CD14-positive monocyte (primary cell): Measurements from ENCODE around the gene TGM5. TPM values are rescaled to one million over a fixed set of nuclear protein-coding genes. Genes with fewer than 3 reads are reported as not detected.
A peak's percentile ranks its signal among the peaks of the same experiment; 100 is the strongest.

Experiments
- DNase-seq, 3 donors: peaks; one replicate each; pipeline ENCODE4 v3.0.0-alpha.2; 2011 to 2022
- H2AFZ ChIP-seq: 2 replicates; pipeline ENCODE4 v1.6.0; 2012; ENCODE audit warnings: mild to moderate bottlenecking, low read depth, low read length, inconsistent platforms; ENCODE audit not compliant: insufficient read depth, poor library complexity, severe bottlenecking
- H3K27ac ChIP-seq, 2 donors: 1 replicate in 1 of 2; 2 replicates in 1 of 2; pipeline ENCODE4 v1.5.1; 2012 to 2013; ENCODE audit warnings: low read length in 2 of 2, control low read depth in 1 of 2, inconsistent platforms in 1 of 2, low read depth in 1 of 2, mild to moderate bottlenecking in 1 of 2
- H3K27me3 ChIP-seq, 2 donors: one replicate each; pipeline versions ENCODE4 v1.6.0 to v1.6.1; 2011 to 2013; ENCODE audit warnings: low read length in 2 of 2; ENCODE audit not compliant: control insufficient read depth in 2 of 2, insufficient read depth in 2 of 2
- H3K36me3 ChIP-seq, 2 donors: replicated peaks in 1 of 2; 1 replicate in 1 of 2; 2 replicates in 1 of 2; pipeline versions ENCODE4 v1.5.1 to v1.6.1; 2012 to 2013; ENCODE audit warnings: low read length in 2 of 2, control low read depth in 1 of 2, inconsistent platforms in 1 of 2, mild to moderate bottlenecking in 1 of 2; ENCODE audit not compliant: insufficient read depth in 2 of 2, control insufficient read depth in 1 of 2
- H3K4me1 ChIP-seq, 2 donors: 1 replicate in 1 of 2; 2 replicates in 1 of 2; pipeline versions ENCODE4 v1.5.1 to v1.6.1; 2012 to 2013; ENCODE audit warnings: low read length in 2 of 2, control low read depth in 1 of 2, inconsistent platforms in 1 of 2, mild to moderate bottlenecking in 1 of 2, moderate library complexity in 1 of 2; ENCODE audit not compliant: insufficient read depth in 2 of 2, control insufficient read depth in 1 of 2
- H3K4me2 ChIP-seq: replicated peaks from 2 replicates; pipeline ENCODE3; 2012; ENCODE audit warnings: low read length, moderate library complexity, mild to moderate bottlenecking; ENCODE audit not compliant: poor library complexity, severe bottlenecking; ENCODE audit errors: extremely low read depth
- H3K4me3 ChIP-seq, 3 experiments: fragments of 200-600 bp in 1 of 3; sonication (generic) in 1 of 3; replicated peaks in 1 of 3; 1 replicate in 2 of 3; 2 replicates in 1 of 3; pipeline ENCODE4 v1.5.1; 2011 to 2013; ENCODE audit warnings: low read length in 3 of 3, mild to moderate bottlenecking in 3 of 3, control low read depth in 2 of 3, low read depth in 2 of 3, inconsistent platforms in 1 of 3, moderate library complexity in 1 of 3
- H3K79me2 ChIP-seq: 2 replicates; pipeline ENCODE4 v1.6.0; 2012; ENCODE audit warnings: mild to moderate bottlenecking, control low read depth, inconsistent platforms, low read length, moderate library complexity; ENCODE audit not compliant: insufficient read depth
- H3K9ac ChIP-seq: 2 replicates; pipeline ENCODE4 v1.6.0; 2017; ENCODE audit warnings: low read length, mild to moderate bottlenecking; ENCODE audit not compliant: insufficient read depth, poor library complexity, severe bottlenecking
- H3K9me3 ChIP-seq, 2 donors: replicated peaks in 1 of 2; 1 replicate in 1 of 2; 2 replicates in 1 of 2; pipeline versions ENCODE4 v1.5.1 to v1.6.1; 2012 to 2013; ENCODE audit warnings: low read length in 2 of 2, control low read depth in 1 of 2; ENCODE audit not compliant: control insufficient read depth in 1 of 2, insufficient read depth in 1 of 2
- H4K20me1 ChIP-seq: 2 replicates; pipeline ENCODE4 v1.6.0; 2012; ENCODE audit warnings: mild to moderate bottlenecking, low read length, control low read depth, moderate library complexity; ENCODE audit not compliant: insufficient read depth
- H3K27ac Mint-ChIP-seq, 7 donors: one replicate each; pipeline ENCODE4 v1.8.0; 2020; ENCODE audit warnings: mild to moderate bottlenecking in 7 of 7, mixed read lengths in 7 of 7, moderate library complexity in 6 of 7, inconsistent platforms in 2 of 7
- H3K27me3 Mint-ChIP-seq, 3 donors: one replicate each; pipeline ENCODE4 v1.8.0; 2021 to 2022; ENCODE audit warnings: low read depth in 3 of 3, mild to moderate bottlenecking in 3 of 3, mixed read lengths in 3 of 3, moderate library complexity in 3 of 3, inconsistent platforms in 1 of 3
- H3K36me3 Mint-ChIP-seq, 2 donors: one replicate each; pipeline ENCODE4 v1.8.0; 2020; ENCODE audit warnings: mixed read lengths in 2 of 2, inconsistent platforms in 1 of 2, mild to moderate bottlenecking in 1 of 2
- H3K4me1 Mint-ChIP-seq: one replicate; pipeline ENCODE4 v1.8.0; 2020; ENCODE audit warnings: mild to moderate bottlenecking, mixed read lengths
- H3K4me3 Mint-ChIP-seq, 2 donors: one replicate each; pipeline ENCODE4 v1.8.0; 2020; ENCODE audit warnings: mild to moderate bottlenecking in 2 of 2, mixed read lengths in 2 of 2, moderate library complexity in 1 of 2
- H3K9me3 Mint-ChIP-seq, 7 donors: one replicate each; pipeline ENCODE4 v1.8.0; 2020 to 2022; ENCODE audit warnings: mixed read lengths in 7 of 7, mild to moderate bottlenecking in 6 of 7, moderate library complexity in 6 of 7, inconsistent platforms in 2 of 7
- WGBS: methylation state at CpG from one replicate; pipeline ENCODE4 v1.1.5; 2013; ENCODE audit warnings: missing lambda C conversion rate; ENCODE audit not compliant: insufficient coverage; 5-methylcytosine and 5-hydroxymethylcytosine counted together
- intact Hi-C, 2 donors: fragments of 100-400 bp; cut with micrococcal nuclease; formaldehyde crosslinking; loops; one replicate each; pipeline versions ENCODE4 v1.15.0 to v1.15.1; 2023
- polyA plus RNA-seq, 3 donors: library from polyadenylated mRNA; depleted of rRNA in 1 of 3; unstranded in 2 of 3; stranded (reverse) in 1 of 3; fragments of 300-500 nt in 2 of 3; fragments of >200 nt in 1 of 3; fragmentation: Illumina TruSeq in 2 of 3; gene quantifications; 1 replicate in 2 of 3; 2 replicates in 1 of 3; pipeline ENCODE4 v1.2.3, GENCODE V29; 2012 to 2021
- TF ChIP-seq, protein P1 (sequence below): fragments of 200-600 bp; IDR thresholded peaks from one replicate; pipeline ENCODE4 v1.8.0; 2022; ENCODE audit warnings: antibody characterized with exemption, mild to moderate bottlenecking

TGM5 gene
- polyA plus RNA-seq, 3 donors, result not detected

DNA sequence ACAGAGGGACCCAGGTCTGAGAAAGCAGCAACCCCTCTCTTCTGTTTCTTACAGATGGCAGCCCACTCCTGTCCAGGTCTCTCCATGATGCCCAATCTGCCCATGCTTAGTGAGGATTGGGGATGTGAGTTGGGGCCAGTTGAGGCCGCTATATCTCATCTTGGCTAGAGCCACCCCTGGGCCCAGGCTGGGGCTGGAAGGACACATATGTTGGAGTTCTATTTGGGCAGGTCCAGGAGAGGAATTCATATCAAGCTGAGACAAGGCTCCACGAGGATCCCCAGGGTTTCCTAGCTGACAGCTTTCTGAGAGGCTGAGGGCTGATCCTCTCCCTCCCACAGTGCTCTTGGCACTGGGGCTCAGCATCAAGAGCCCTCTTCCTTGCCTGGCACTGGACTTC lies 11.4 kb downstream of the TGM5 start:
- Mint-ChIP-seq H3K27me3 (peaks cover 10 to 22% (median 17%) of the 10 kb centered on the region in 3 donors), H3K36me3 (no peaks in the 10 kb centered on the region), H3K4me3 (no peak overlapping the region), H3K4me1 (peaks cover 1% of the 10 kb centered on the region), H3K9me3 (peaks cover 0 to 2% (median 0%) of the 10 kb centered on the region in 7 donors), H3K27ac (no peak overlapping the region)
- Histone ChIP-seq H3K9me3 (no peaks in the 10 kb centered on the region), H3K9ac (no peak overlapping the region), H3K36me3 (no peaks in the 10 kb centered on the region), H4K20me1 (no peaks in the 10 kb centered on the region), H3K79me2 (no peaks in the 10 kb centered on the region), H2AFZ (no peak overlapping the region), H3K4me2 (no peak overlapping the region), H3K27ac (no peak overlapping the region), H3K4me1 (no peaks in the 10 kb centered on the region), H3K4me3 (no peak overlapping the region), H3K27me3 (peaks cover 0 to 3% of the 10 kb centered on the region in 2 donors)
- intact Hi-C loops, result no loop called here
- TF ChIP-seq, protein P1, sequence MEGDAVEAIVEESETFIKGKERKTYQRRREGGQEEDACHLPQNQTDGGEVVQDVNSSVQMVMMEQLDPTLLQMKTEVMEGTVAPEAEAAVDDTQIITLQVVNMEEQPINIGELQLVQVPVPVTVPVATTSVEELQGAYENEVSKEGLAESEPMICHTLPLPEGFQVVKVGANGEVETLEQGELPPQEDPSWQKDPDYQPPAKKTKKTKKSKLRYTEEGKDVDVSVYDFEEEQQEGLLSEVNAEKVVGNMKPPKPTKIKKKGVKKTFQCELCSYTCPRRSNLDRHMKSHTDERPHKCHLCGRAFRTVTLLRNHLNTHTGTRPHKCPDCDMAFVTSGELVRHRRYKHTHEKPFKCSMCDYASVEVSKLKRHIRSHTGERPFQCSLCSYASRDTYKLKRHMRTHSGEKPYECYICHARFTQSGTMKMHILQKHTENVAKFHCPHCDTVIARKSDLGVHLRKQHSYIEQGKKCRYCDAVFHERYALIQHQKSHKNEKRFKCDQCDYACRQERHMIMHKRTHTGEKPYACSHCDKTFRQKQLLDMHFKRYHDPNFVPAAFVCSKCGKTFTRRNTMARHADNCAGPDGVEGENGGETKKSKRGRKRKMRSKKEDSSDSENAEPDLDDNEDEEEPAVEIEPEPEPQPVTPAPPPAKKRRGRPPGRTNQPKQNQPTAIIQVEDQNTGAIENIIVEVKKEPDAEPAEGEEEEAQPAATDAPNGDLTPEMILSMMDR, result no peak
- DNase-seq, result no peak
- 57% methylated on average over 1 of the region's 2 CpGs for WGBS

DNA sequence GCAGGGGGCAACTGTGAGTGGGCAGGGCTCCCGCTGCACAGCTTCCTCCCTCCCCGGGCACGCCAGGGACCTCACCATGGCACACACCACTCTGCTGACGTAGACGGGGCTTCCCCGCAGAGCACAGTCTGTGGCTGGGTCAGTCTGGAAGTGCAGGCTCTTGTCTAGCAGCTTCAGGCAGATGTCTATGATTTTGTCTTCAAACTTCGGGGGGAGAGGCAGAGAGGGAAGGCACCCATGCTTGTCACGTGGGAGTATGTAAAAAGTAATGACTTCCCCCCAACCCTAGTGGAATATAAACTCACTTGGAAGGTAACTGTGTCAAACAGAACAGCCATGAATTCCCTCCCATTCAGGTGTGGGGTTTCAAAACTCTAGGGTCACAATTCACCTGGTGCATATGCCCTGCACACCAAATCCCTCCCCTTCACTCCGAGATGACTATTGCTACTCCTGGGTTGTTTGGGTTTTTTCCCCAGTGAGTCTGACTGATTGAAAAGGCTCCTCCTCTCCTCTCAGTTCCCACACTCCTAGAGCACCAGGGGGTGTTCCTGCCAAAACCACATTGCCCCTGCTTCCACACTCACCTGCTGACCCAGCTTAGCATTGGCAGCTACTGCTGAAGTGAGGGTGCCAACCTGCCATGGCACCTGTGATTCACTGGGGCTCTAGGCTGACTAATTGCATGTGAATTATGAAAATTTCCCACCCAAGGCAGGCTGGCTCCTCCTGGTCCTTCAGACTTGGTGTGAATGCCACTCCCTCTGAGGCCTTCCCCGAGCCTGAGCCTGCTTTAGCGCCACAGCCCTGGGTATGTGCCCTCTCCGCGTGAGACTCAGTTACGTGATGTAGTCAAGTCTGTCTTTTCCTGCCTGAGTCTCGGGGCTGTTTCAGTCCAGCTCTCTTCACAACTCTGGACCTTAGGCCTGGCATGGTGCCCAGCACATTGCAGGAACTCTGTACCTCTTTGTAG lies 13.0 kb downstream of the TGM5 start:
- no peak overlapping the region for H2AFZ ChIP-seq
- Mint-ChIP-seq H3K36me3 (no peaks in the 10 kb centered on the region), H3K4me3 (no peak overlapping the region), H3K27ac (peak overlapping the region in 1 of 7 donors; percentile 13), H3K27me3 (peaks cover 10 to 21% (median 17%) of the 10 kb centered on the region in 3 donors), H3K4me1 (peaks cover 15% of the 10 kb centered on the region), H3K9me3 (peaks cover 0 to 2% (median 0%) of the 10 kb centered on the region in 7 donors)
- DNase-seq, result peak in 1 of 3 donors; percentile 32
- H3K4me3 ChIP-seq, result no peak overlapping the region
- no peaks in the 10 kb centered on the region for H3K79me2 ChIP-seq
- H3K9me3 ChIP-seq, result no peaks in the 10 kb centered on the region
- intact Hi-C loops, result no loop called here
- no peak overlapping the region for H3K4me2 ChIP-seq
- TF ChIP-seq, protein P1, result no peak
- no peak overlapping the region for H3K27ac ChIP-seq
- no peaks in the 10 kb centered on the region for H3K36me3 ChIP-seq
- H4K20me1 ChIP-seq, result no peaks in the 10 kb centered on the region
- peaks cover 0 to 3% of the 10 kb centered on the region in 2 donors for H3K27me3 ChIP-seq
- H3K4me1 ChIP-seq, result peaks cover 10 to 11% of the 10 kb centered on the region in 2 donors
- H3K9ac ChIP-seq, result no peak overlapping the region
- WGBS, result 57% methylated on average over 7 of the region's 15 CpGs
